ENCODE results near the gene ZBTB34.

DNA sequence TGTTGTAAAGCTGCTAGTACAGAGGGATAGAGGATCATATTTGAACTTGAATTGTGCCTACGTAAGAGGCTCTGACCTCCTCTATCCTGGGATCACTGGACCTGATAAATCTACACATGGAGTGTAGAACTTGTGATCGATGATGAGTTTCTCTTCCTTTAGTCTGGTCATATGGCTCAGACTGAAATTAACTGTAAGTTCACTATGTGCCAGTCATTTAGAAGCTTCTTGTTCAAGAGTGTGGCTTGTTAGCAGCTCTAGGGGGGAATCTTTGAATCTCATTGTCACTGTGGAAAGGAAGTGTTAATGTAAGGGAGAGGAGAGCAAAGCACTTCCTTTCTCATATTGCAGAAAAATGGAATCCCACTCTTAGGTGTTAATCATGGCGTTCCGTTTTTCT, 12.1 kb downstream of the ZBTB34 start:
- TF ChIP-seq CTCF (IDR thresholded peaks at IDR 0.05) (no peak), RNF2 (IDR thresholded peaks at IDR 0.05; ENCODE audit: borderline replicate concordance, low read depth) (no peak)
